RWPE1 (cell line): ENCODE data around the gene SYNDIG1.

Experiments
- CTCF ChIA-PET: fragments of 350-600 bp; sonication (Branson Sonifier 250); formaldehyde crosslinking; extraction: SDS; loops from one replicate; lab custom pipeline; 2021; lab: Yijun Ruan, JAX
- POLR2A ChIA-PET: fragments of 400-600 bp; formaldehyde crosslinking; extraction: SDS; loops from one replicate; lab custom pipeline; 2020; ENCODE audit warnings: antibody characterized with exemption; ENCODE audit not compliant: low non-redundant PET; lab: Yijun Ruan, JAX
- DNase-seq: peaks from one replicate; pipeline ENCODE4 v3.0.0; 2012; ENCODE audit warnings: low spot score
- H3K27ac ChIP-seq: fragments of 450-650 bp; 2 replicates; pipeline ENCODE4 v1.5.1; 2017
- CTCF ChIP-seq: fragments of 450-650 bp; conservative IDR thresholded peaks from 2 replicates; pipeline ENCODE4 v1.5.1; 2017; ENCODE audit warnings: low read depth, mild to moderate bottlenecking

The SYNDIG1 gene

GRCh38 chr20:24473435-24474223 lies 4.2 kb downstream of the SYNDIG1 start:
- ChIA-PET POLR2A (no interaction called here), CTCF (interaction anchor here (0.5 kb wide), 1 partner anchor 46 kb away, joined by 3 read pairs; no protein-coding TSS in a partner anchor)
- TF ChIP-seq CTCF = no peak
- no peak for DNase-seq
- H3K27ac ChIP-seq = no peak overlapping the region

DNA sequence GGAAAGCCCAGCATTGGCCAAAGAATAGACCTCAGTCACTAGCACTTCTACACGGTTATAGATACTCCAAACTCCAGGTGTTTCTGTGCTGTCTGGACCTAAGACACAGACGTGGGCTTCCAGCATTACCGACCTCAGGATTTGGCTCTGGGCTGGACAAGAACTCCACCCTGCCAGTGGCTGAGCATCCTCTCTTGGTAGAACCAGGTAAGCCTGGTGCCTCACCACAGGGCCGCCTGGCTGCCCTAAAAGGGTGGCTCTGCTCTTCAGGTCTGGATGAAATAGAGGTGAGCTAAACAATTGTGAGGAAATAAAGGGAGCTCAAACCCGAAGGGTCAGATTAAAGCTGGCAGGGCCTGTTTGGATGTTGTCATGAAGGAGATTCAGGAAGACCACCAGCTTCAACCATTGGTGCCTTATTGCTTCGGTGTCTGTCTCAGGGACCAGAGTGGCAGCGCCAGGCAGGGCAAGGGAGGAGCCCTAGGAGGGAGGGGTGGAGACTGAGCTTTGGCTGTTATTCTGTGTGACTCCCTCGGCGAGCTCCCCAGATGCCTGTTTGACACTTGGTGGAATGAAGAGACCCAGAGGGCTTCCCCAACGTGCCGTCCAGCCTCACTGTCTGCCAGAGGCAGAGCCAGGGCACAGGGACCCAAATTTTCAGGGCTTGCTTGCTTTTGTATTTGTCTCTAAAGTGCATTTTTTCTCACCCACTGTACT lies 8.6 kb downstream of the SYNDIG1 start:
- TF ChIP-seq CTCF = no peak
- H3K27ac ChIP-seq = no peak overlapping the region
- DNase-seq = no peak
- ChIA-PET CTCF (no interaction called here), POLR2A (no interaction called here)

GRCh38 chr20:24478584-24478983 lies 9.2 kb downstream of the SYNDIG1 start:
- ChIA-PET CTCF (interaction anchor here (0.6 kb wide), 1 partner anchor 1544 kb away, joined by 5 read pairs; no protein-coding TSS in a partner anchor), POLR2A (no interaction called here)
- H3K27ac ChIP-seq = no peak overlapping the region
- no peak for DNase-seq
- no peak for TF ChIP-seq CTCF

DNA sequence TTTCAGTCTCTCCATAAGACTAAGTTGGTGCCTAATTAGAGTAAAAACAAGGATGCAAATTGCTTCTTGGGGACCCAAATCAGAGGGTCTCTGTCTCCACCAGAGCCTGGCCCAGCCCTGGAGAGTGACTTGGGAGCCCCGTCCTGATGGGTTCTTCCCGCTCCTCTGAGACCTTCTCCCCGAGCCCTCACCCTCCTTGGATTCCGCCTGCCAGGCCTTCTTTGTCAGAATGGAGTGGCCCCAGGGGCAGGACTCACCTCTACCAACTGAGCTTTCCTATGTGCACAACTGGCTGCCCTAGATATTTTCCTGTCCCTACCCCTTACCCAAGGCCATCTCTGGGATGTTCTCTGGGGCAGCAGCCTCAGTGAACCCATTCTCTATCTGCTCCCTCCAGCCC lies 9.7 kb downstream of the SYNDIG1 start:
- ChIA-PET CTCF (interaction anchor here (0.6 kb wide), 1 partner anchor 1544 kb away, joined by 5 read pairs; no protein-coding TSS in a partner anchor), POLR2A (no interaction called here)
- no peak for TF ChIP-seq CTCF
- DNase-seq = no peak
- no peak overlapping the region for H3K27ac ChIP-seq

- ChIA-PET CTCF (no interaction called here), POLR2A (no interaction called here)
- no peak for TF ChIP-seq CTCF
- no peak overlapping the region for H3K27ac ChIP-seq
- no peak for DNase-seq
Observed at GRCh38 chr20:24479595-24479994, 10.2 kb downstream of the SYNDIG1 start.

DNA sequence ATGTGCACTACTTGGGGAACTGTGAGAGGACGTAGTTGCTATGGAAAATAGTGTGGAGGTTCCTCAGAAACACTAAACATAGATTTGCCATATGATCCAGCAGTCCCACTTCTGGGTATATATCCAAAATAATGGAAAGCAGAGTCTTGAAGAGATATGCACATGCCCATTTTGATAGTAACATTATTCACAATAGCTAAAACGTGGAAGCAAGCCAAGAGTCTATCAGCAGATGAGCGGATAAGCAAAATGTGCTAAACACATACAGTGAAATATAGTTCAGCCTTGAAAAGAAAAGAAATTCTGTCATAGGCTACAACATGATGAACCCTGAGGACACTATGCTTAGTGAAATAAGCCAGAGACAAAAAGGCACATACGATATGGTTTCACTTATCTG lies 11.1 kb downstream of the SYNDIG1 start:
- no peak for DNase-seq
- no peak overlapping the region for H3K27ac ChIP-seq
- POLR2A ChIA-PET = no interaction called here
- CTCF ChIA-PET = no interaction called here
- no peak for TF ChIP-seq CTCF
